Measurements from ENCODE around the gene FRAT1. TPM values are rescaled to one million over a fixed set of nuclear protein-coding genes. Genes with fewer than 3 reads are reported as not detected.

FRAT1 gene
- 1.9 and 2.1 TPM in 2 replicates for total RNA-seq (2022)
- Bru-seq, nascent RNA: percentile 43 among the genes with signal in this experiment
- BruChase-seq, experiment 1, labeled RNA remaining after a 6-hour chase: percentile 37 among the genes with signal in this experiment
- percentile 51 among the genes with signal in this experiment for BruChase-seq, experiment 2, labeled RNA remaining after a 2-hour chase
- long read RNA-seq, transcript FRAT1-201 (1 exons, 2,649 nt): major isoform, 5 of 5 reads
- long read RNA-seq, partial matches to known transcripts: 0 of 5 reads
- long read RNA-seq, other reads (novel, unspliced or antisense): 0 of 5 reads

- Mint-ChIP-seq H3K36me3 (ENCODE audit: insufficient read depth, unreplicated experiment) (no peaks in the 10 kb centered on the region), H3K27me3 (ENCODE audit: insufficient read depth, unreplicated experiment) (no peaks in the 10 kb centered on the region), H3K4me1 (ENCODE audit: insufficient read depth, unreplicated experiment) (peaks cover 8% of the 10 kb centered on the region), H3K27ac (ENCODE audit: low read depth, unreplicated experiment) (peak within 1 kb of the TSS; percentile 99), H3K9me3 (ENCODE audit: unreplicated experiment) (no peaks in the 10 kb centered on the region), H3K4me3 (ENCODE audit: unreplicated experiment) (peak within 1 kb of the TSS; percentile 80)
- no TSS peak for BruUV-seq (replicated peaks)
- ChIA-PET CTCF (interaction anchor here (0.5 to 3.0 kb wide), 9 partner anchors 10 to 447 kb away, joined by 3 to 31 read pairs (median 4); partner anchors contain the start of gene FRAT2), POLR2A (interaction anchor here (0.6 to 3.5 kb wide), 17 partner anchors 12 to 1492 kb away, joined by 3 to 158 read pairs (median 4); partner anchors contain the start of genes ARHGAP19, FRAT2 and RRP12)
- no peak for TF ChIP-seq CTCF (IDR thresholded peaks at IDR 0.05; ENCODE audit: unreplicated experiment)
- intact Hi-C loops (cut with micrococcal nuclease): loop anchor here (1.0 to 2.0 kb wide), 3 partner anchors 14 to 40 kb away; partner anchors contain the start of gene ARHGAP19
- peak; percentile 87 for DNase-seq (ENCODE audit: unreplicated experiment)
These were observed at the start of gene FRAT1 for GRCh38 chr10:97318772-97319651. FRAT1 (plus strand) TSS chr10:97319271; CDS start chr10:97319454, 183 bp downstream.

GRCh38 chr10:97270523-97271154, 48.4 kb upstream of the FRAT1 start:
- ChIA-PET POLR2A (interaction anchor here (0.5 to 2.4 kb wide), 5 partner anchors 8 to 818 kb away, joined by 3 to 11 read pairs (median 3); partner anchors contain the start of gene FRAT2), CTCF (interaction anchor here (0.5 to 1.4 kb wide), 7 partner anchors 9 to 88 kb away, joined by 3 to 19 read pairs (median 3); no protein-coding TSS in a partner anchor)
- BruUV-seq (replicated peaks): no TSS peak

GRCh38 chr10:97273700-97274099, 45.4 kb upstream of the FRAT1 start:
- DNase-seq (ENCODE audit: unreplicated experiment): no peak
- Mint-ChIP-seq H3K4me3 (ENCODE audit: unreplicated experiment) (no peak overlapping the region), H3K4me1 (ENCODE audit: insufficient read depth, unreplicated experiment) (peaks cover under 1% of the 10 kb centered on the region), H3K27me3 (ENCODE audit: insufficient read depth, unreplicated experiment) (no peaks in the 10 kb centered on the region), H3K9me3 (ENCODE audit: unreplicated experiment) (no peaks in the 10 kb centered on the region), H3K27ac (ENCODE audit: low read depth, unreplicated experiment) (no peak overlapping the region), H3K36me3 (ENCODE audit: insufficient read depth, unreplicated experiment) (no peaks in the 10 kb centered on the region)
- POLR2A ChIA-PET: interaction anchor here (0.7 to 1.5 kb wide), 3 partner anchors 59 to 876 kb away, joined by 3 to 6 read pairs (median 4); no protein-coding TSS in a partner anchor
- intact Hi-C loops (cut with micrococcal nuclease): no loop called here
- no TSS peak for BruUV-seq (replicated peaks)
- TF ChIP-seq CTCF (IDR thresholded peaks at IDR 0.05; ENCODE audit: unreplicated experiment): no peak
- CTCF ChIA-PET: interaction anchor here (0.6 to 1.3 kb wide), 4 partner anchors 15 to 410 kb away, joined by 3 to 4 read pairs (median 4); partner anchors contain the start of gene ARHGAP19

More at GRCh38 chr10:97270523-97271154, 48.4 kb upstream of the FRAT1 start:
- intact Hi-C loops (cut with micrococcal nuclease): no loop called here
- Mint-ChIP-seq H3K36me3 (ENCODE audit: insufficient read depth, unreplicated experiment) (no peaks in the 10 kb centered on the region), H3K27ac (ENCODE audit: low read depth, unreplicated experiment) (no peak overlapping the region), H3K4me3 (ENCODE audit: unreplicated experiment) (no peak overlapping the region), H3K27me3 (ENCODE audit: insufficient read depth, unreplicated experiment) (no peaks in the 10 kb centered on the region), H3K4me1 (ENCODE audit: insufficient read depth, unreplicated experiment) (no peaks in the 10 kb centered on the region), H3K9me3 (ENCODE audit: unreplicated experiment) (no peaks in the 10 kb centered on the region)
- TF ChIP-seq CTCF (IDR thresholded peaks at IDR 0.05; ENCODE audit: unreplicated experiment): no peak
- peak; percentile 20 for DNase-seq (ENCODE audit: unreplicated experiment)

All from MCF 10A (cell line).